ENCODE data around the gene GIPC2. TPM values are rescaled to one million over a fixed set of nuclear protein-coding genes. Genes with fewer than 3 reads are reported as not detected.
A peak's percentile ranks its signal among the peaks of the same experiment; 100 is the strongest.

The GIPC2 gene
- total and polyA plus RNA-seq, 2 experiments from 2014 or later: 0.30 TPM; not detected in 1

DNA sequence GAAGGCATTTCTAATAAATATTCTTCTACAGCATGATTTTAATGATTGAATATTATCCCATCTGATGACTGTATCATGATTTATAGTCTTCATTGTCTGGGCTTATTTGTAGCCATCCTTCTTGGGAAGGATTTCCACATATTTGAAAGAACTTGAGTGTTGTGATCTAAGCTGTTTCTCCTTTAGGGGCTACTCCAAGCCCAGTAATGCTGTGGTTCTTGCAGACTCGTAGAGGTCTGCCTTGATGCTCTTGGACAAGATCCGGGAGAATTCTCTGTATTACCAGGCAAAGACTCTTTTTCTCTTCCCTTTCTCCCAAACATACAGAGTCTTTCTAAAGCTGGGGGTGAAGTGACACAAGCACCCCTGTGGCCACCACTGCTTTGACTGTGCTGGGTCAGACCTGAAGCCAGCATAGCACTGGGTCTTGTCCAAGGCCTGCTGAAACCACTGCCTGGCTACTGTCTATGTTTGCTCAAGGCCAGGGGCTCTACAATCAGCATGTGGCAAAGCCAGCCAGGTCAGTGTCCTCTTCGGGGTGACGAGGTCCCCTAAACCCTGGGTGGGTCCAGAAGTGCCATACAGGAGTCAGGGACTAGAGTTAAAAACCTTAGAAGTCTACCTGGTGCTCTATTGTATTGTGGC is 107.4 kb downstream of the GIPC2 start:
- no peak for DNase-seq (ENCODE audit: low read depth in 1 of 2, low spot score in 1 of 2)
- Histone ChIP-seq H3K36me3 (no peaks in the 10 kb centered on the region), H3K27me3 (no peaks in the 10 kb centered on the region), H3K4me3 (no peak overlapping the region), H3K4me1 (ENCODE audit: low read depth) (no peaks in the 10 kb centered on the region), H3K9me3 (ENCODE audit: low read depth) (no peaks in the 10 kb centered on the region), H3K27ac (no peak overlapping the region)
- TF ChIP-seq CTCF (IDR thresholded peaks at IDR 0.05; ENCODE audit: low read depth, low read length): no peak

GRCh38 chr1:78155121-78155520 is 109.4 kb downstream of the GIPC2 start:
- Histone ChIP-seq H3K4me3 (no peak overlapping the region), H3K27me3 (no peaks in the 10 kb centered on the region), H3K4me1 (ENCODE audit: low read depth) (no peaks in the 10 kb centered on the region), H3K36me3 (no peaks in the 10 kb centered on the region), H3K27ac (no peak overlapping the region), H3K9me3 (ENCODE audit: low read depth) (no peaks in the 10 kb centered on the region)
- TF ChIP-seq CTCF (IDR thresholded peaks at IDR 0.05; ENCODE audit: low read depth, low read length): no peak
- DNase-seq (ENCODE audit: low read depth in 1 of 2, low spot score in 1 of 2): no peak

DNA sequence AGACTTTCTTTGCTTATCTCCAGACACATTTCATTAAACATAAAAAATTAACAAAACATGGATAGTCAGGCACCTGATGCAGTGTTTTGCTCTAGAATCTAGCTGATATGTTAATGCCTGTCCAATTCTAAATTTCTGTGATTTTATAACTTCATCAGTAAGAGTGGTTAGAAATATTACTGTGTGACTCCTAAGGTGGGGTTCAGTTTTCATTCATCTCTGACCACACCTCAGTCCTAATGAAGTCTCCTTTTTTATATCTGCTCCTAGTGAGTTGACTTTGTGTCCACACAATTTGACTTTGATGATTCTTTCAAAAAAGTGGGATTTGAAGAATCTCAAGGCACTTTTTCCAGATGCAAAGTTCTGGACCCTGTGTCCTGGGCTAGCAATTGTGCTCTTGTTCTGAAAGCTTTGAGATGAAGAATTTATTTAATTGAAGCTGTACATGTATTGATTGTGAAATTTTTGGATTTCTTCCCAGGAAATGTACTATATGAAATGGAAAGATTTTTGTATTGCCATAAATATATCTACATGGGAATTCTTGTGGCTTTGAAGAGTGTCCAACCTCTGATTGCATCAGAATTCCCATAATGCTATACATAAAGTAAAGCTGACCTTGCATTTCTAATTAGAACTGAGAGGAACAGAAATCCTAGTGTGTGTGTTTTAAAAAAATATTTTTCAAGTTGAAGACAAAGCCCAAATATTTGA is 111.2 kb downstream of the GIPC2 start:
- no peaks in the 10 kb centered on the region for H3K27me3 ChIP-seq
- no peak for TF ChIP-seq CTCF (IDR thresholded peaks at IDR 0.05; ENCODE audit: low read depth, low read length)

DNA sequence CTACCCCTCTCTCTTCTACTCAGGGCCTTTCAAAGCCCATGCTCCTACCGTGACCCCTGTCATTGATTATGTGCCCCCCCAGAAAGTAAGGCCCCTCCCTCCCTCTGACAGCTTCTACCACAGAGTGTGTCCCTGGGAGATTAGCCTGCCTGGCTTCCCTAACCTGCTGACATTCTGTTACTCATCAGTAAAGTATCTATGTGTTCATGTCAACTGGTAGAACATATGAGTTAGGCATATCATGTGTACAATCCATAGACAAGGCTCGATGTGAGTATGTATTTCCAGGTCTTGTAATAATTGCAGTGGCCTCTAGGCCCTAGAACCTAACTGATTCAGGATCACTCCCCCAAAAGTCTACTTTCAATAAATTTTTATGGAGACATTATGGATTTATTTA is 120.0 kb downstream of the GIPC2 start:
- H3K4me3 ChIP-seq: no peak overlapping the region
- H3K4me1 ChIP-seq (ENCODE audit: low read depth): peaks cover 3% of the 10 kb centered on the region
- no peak for TF ChIP-seq CTCF (IDR thresholded peaks at IDR 0.05; ENCODE audit: low read depth, low read length)
- H3K9me3 ChIP-seq (ENCODE audit: low read depth): no peaks in the 10 kb centered on the region
- no peak overlapping the region for H3K27ac ChIP-seq
- H3K36me3 ChIP-seq: no peaks in the 10 kb centered on the region
- DNase-seq (ENCODE audit: low read depth in 1 of 2, low spot score in 1 of 2): no peak
- no peaks in the 10 kb centered on the region for H3K27me3 ChIP-seq

More for the DNA sequence above, 111.2 kb downstream of the GIPC2 start:
- H3K4me3 ChIP-seq: no peak overlapping the region
- H3K36me3 ChIP-seq: no peaks in the 10 kb centered on the region
- H3K27ac ChIP-seq: no peak overlapping the region
- H3K9me3 ChIP-seq (ENCODE audit: low read depth): no peaks in the 10 kb centered on the region
- H3K4me1 ChIP-seq (ENCODE audit: low read depth): no peaks in the 10 kb centered on the region
- DNase-seq (ENCODE audit: low read depth in 1 of 2, low spot score in 1 of 2): peak in 1 of 2 donors; percentile 96

GRCh38 chr1:78168306-78168705 is 122.5 kb downstream of the GIPC2 start:
- Histone ChIP-seq H3K27me3 (no peaks in the 10 kb centered on the region), H3K36me3 (no peaks in the 10 kb centered on the region), H3K4me3 (no peak overlapping the region), H3K4me1 (ENCODE audit: low read depth) (peaks cover 10% of the 10 kb centered on the region), H3K9me3 (ENCODE audit: low read depth) (no peaks in the 10 kb centered on the region), H3K27ac (no peak overlapping the region)
- TF ChIP-seq CTCF (IDR thresholded peaks at IDR 0.05; ENCODE audit: low read depth, low read length): no peak
- no peak for DNase-seq (ENCODE audit: low read depth in 1 of 2, low spot score in 1 of 2)
